ENCODE measurements around the gene KCNMB4.

DNA sequence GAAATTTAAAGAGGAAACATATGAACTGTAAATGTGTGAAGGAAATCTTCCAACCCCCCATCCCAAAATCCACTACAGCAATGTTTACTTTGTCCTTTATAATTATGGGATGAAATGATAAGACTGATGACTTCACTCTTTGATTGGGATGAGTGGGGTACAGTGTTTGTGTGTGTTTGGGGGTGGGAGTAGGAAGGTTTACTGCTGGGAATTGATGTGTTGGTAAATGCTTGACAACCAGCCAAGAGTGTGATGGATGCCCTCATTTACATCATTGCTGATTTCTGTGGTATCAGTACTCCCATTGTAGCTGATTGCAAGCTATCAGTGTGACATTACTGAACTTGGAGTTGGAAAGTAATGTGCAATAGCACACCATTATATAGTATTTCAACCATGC, 90.9 kb downstream of the KCNMB4 start:
- TF ChIP-seq, protein P1, sequence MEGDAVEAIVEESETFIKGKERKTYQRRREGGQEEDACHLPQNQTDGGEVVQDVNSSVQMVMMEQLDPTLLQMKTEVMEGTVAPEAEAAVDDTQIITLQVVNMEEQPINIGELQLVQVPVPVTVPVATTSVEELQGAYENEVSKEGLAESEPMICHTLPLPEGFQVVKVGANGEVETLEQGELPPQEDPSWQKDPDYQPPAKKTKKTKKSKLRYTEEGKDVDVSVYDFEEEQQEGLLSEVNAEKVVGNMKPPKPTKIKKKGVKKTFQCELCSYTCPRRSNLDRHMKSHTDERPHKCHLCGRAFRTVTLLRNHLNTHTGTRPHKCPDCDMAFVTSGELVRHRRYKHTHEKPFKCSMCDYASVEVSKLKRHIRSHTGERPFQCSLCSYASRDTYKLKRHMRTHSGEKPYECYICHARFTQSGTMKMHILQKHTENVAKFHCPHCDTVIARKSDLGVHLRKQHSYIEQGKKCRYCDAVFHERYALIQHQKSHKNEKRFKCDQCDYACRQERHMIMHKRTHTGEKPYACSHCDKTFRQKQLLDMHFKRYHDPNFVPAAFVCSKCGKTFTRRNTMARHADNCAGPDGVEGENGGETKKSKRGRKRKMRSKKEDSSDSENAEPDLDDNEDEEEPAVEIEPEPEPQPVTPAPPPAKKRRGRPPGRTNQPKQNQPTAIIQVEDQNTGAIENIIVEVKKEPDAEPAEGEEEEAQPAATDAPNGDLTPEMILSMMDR (IDR thresholded peaks at IDR 0.05) = no peak
- TF ChIP-seq POLR2A (IDR thresholded peaks at IDR 0.05) = no peak
- TF ChIP-seq POLR2AphosphoS5 (IDR thresholded peaks at IDR 0.05) = no peak
